ENCODE data around the gene ARID5A. TPM values are rescaled to one million over a fixed set of nuclear protein-coding genes. Genes with fewer than 3 reads are reported as not detected.
A peak's percentile ranks its signal among the peaks of the same experiment; 100 is the strongest.

The ARID5A gene
- total and polyA plus RNA-seq, 5 experiments from 2014 or later, result 41.7 to 108 (median 100) TPM

- ATAC-seq (peak; percentile 35 to 37), DNase-seq (peak; percentile 58 to 89 (median 77))
- Mint-ChIP-seq H3K36me3 (peaks cover 0 to 25% (median 2%) of the 10 kb centered on the region in 3 donors), H3K4me3 (peak overlapping the region; percentile 92 to 99 (median 96)), H3K4me1 (peaks cover 24 to 62% (median 56%) of the 10 kb centered on the region in 4 donors), H3K27ac (peak overlapping the region; percentile 96 to 100 (median 100)), H3K9me3 (peaks cover 0 to 2% (median 0%) of the 10 kb centered on the region in 9 donors), H3K27me3 (no peaks in the 10 kb centered on the region)
- POLR2A ChIA-PET, result interaction anchor here (0.6 to 8.4 kb wide), 36 partner anchors 9 to 1181 kb away, joined by 3 to 123 read pairs (median 5); partner anchors contain the start of genes ANKRD36, ANKRD39, CNNM3 and CNNM4
Observed at GRCh38 chr2:96537734-96538486, 1.4 kb downstream of the ARID5A start.

GRCh38 chr2:96538487-96539214 is 2.1 kb downstream of the ARID5A start:
- H3K4me1 Mint-ChIP-seq, result peaks cover 24 to 65% (median 62%) of the 10 kb centered on the region in 4 donors
- peaks cover 0 to 2% (median 0%) of the 10 kb centered on the region in 9 donors for H3K9me3 Mint-ChIP-seq
- peaks cover 0 to 31% (median 4%) of the 10 kb centered on the region in 3 donors for H3K36me3 Mint-ChIP-seq
- no peaks in the 10 kb centered on the region for H3K27me3 Mint-ChIP-seq
- POLR2A ChIA-PET, result interaction anchor here (0.6 to 8.4 kb wide), 31 partner anchors 8 to 1180 kb away, joined by 3 to 123 read pairs (median 6); partner anchors contain the start of genes CNNM3, CNNM4, DUSP2 and KANSL3
- peak overlapping the region; percentile 92 to 99 (median 96) for H3K4me3 Mint-ChIP-seq
- DNase-seq (peak; percentile 77 to 97 (median 96)), ATAC-seq (peak; percentile 55 to 62)
- peak overlapping the region; percentile 96 to 100 (median 100) for H3K27ac Mint-ChIP-seq

- Mint-ChIP-seq H3K4me1 (peaks cover 27 to 72% (median 64%) of the 10 kb centered on the region in 4 donors), H3K27ac (peak overlapping the region; percentile 96 to 100 (median 100)), H3K9me3 (peaks cover 0 to 2% (median 0%) of the 10 kb centered on the region in 9 donors), H3K27me3 (no peaks in the 10 kb centered on the region), H3K4me3 (peak overlapping the region; percentile 92 to 99 (median 96)), H3K36me3 (peaks cover 0 to 38% (median 5%) of the 10 kb centered on the region in 3 donors)
- ATAC-seq, result peak in 1 of 2 donors; percentile 4
- POLR2A ChIA-PET, result interaction anchor here (0.6 to 8.4 kb wide), 14 partner anchors 10 to 394 kb away, joined by 3 to 123 read pairs (median 10); partner anchors contain the start of genes DUSP2 and SNRNP200
- no peak for DNase-seq
Observed at GRCh38 chr2:96539215-96539920, 2.8 kb downstream of the ARID5A start.

GRCh38 chr2:96540136-96540535 is 3.6 kb downstream of the ARID5A start:
- no peaks in the 10 kb centered on the region for H3K27me3 Mint-ChIP-seq
- H3K36me3 Mint-ChIP-seq, result peaks cover 0 to 45% (median 10%) of the 10 kb centered on the region in 3 donors
- H3K4me1 Mint-ChIP-seq, result peaks cover 28 to 80% (median 70%) of the 10 kb centered on the region in 4 donors
- POLR2A ChIA-PET, result interaction anchor here (0.6 to 8.4 kb wide), 9 partner anchors 8 to 275 kb away, joined by 3 to 123 read pairs (median 3); no protein-coding TSS in a partner anchor
- no peak for ATAC-seq
- peak overlapping the region; percentile 96 to 100 (median 100) for H3K27ac Mint-ChIP-seq
- peaks cover 0 to 2% (median 0%) of the 10 kb centered on the region in 9 donors for H3K9me3 Mint-ChIP-seq
- no peak for DNase-seq
- peak overlapping the region; percentile 65 to 99 (median 96) for H3K4me3 Mint-ChIP-seq

- no peak for DNase-seq
- Mint-ChIP-seq H3K36me3 (peaks cover 0 to 55% (median 12%) of the 10 kb centered on the region in 3 donors), H3K9me3 (peaks cover 0 to 2% (median 0%) of the 10 kb centered on the region in 9 donors), H3K4me3 (peak overlapping the region in 4 of 10 donors; percentile 10 to 94 (median 39)), H3K27ac (peak overlapping the region in 6 of 10 donors; percentile 4 to 75 (median 62)), H3K27me3 (no peaks in the 10 kb centered on the region), H3K4me1 (peaks cover 31 to 84% (median 76%) of the 10 kb centered on the region in 4 donors)
- no peak for ATAC-seq
- POLR2A ChIA-PET, result interaction anchor here (0.5 to 8.4 kb wide), 5 partner anchors 8 to 222 kb away, joined by 3 to 123 read pairs (median 52); no protein-coding TSS in a partner anchor
Observed at GRCh38 chr2:96541398-96542152, 5.0 kb downstream of the ARID5A start.

- POLR2A ChIA-PET, result interaction anchor here (0.7 to 8.4 kb wide), 4 partner anchors 9 to 15 kb away, joined by 3 to 123 read pairs (median 62); no protein-coding TSS in a partner anchor
- Mint-ChIP-seq H3K4me1 (peaks cover 36 to 90% (median 84%) of the 10 kb centered on the region in 4 donors), H3K27ac (peak overlapping the region in 9 of 10 donors; percentile 29 to 88 (median 69)), H3K9me3 (no peaks in the 10 kb centered on the region), H3K36me3 (peaks cover 0 to 62% (median 12%) of the 10 kb centered on the region in 3 donors), H3K27me3 (no peaks in the 10 kb centered on the region), H3K4me3 (peak overlapping the region in 3 of 10 donors; percentile 8 to 47 (median 12))
- DNase-seq (peak in 1 of 10 donors; percentile 6), ATAC-seq (no peak)
Observed at GRCh38 chr2:96542357-96542977, 5.9 kb downstream of the ARID5A start.

GRCh38 chr2:96546321-96546720 is 9.8 kb downstream of the ARID5A start:
- H3K27ac Mint-ChIP-seq, result peak overlapping the region; percentile 38 to 96 (median 78)
- DNase-seq, result peak in 1 of 10 donors; percentile 25
- no peaks in the 10 kb centered on the region for H3K9me3 Mint-ChIP-seq
- peaks cover 24 to 65% (median 62%) of the 10 kb centered on the region in 4 donors for H3K4me1 Mint-ChIP-seq
- peak in 1 of 2 donors; percentile 18 for ATAC-seq
- peaks cover 0 to 68% (median 12%) of the 10 kb centered on the region in 3 donors for H3K36me3 Mint-ChIP-seq
- H3K27me3 Mint-ChIP-seq, result no peaks in the 10 kb centered on the region
- POLR2A ChIA-PET, result interaction anchor here (1.1 to 1.2 kb wide), 2 partner anchors 8 to 15 kb away, joined by 3 read pairs; no protein-coding TSS in a partner anchor
- peak overlapping the region; percentile 14 to 71 (median 44) for H3K4me3 Mint-ChIP-seq

- Mint-ChIP-seq H3K27me3 (no peaks in the 10 kb centered on the region), H3K4me1 (peaks cover 24 to 60% (median 57%) of the 10 kb centered on the region in 4 donors), H3K36me3 (peaks cover 0 to 63% (median 12%) of the 10 kb centered on the region in 3 donors), H3K9me3 (no peaks in the 10 kb centered on the region), H3K4me3 (peak overlapping the region in 6 of 10 donors; percentile 23 to 71 (median 58)), H3K27ac (peak overlapping the region; percentile 13 to 96 (median 82))
- POLR2A ChIA-PET, result interaction anchor here (0.5 to 1.2 kb wide), 3 partner anchors 9 to 244 kb away, joined by 3 read pairs; no protein-coding TSS in a partner anchor
- ATAC-seq (peak; percentile 8 to 30), DNase-seq (peak in 1 of 10 donors; percentile 26)
Observed at GRCh38 chr2:96546797-96547196, 10.2 kb downstream of the ARID5A start.

- H3K27ac Mint-ChIP-seq, result peak overlapping the region; percentile 38 to 96 (median 82)
- H3K4me1 Mint-ChIP-seq, result peaks cover 23 to 56% (median 55%) of the 10 kb centered on the region in 4 donors
- H3K4me3 Mint-ChIP-seq, result peak overlapping the region in 8 of 10 donors; percentile 18 to 77 (median 56)
- H3K36me3 Mint-ChIP-seq, result peaks cover 0 to 64% (median 12%) of the 10 kb centered on the region in 3 donors
- DNase-seq (no peak), ATAC-seq (no peak)
- H3K27me3 Mint-ChIP-seq, result no peaks in the 10 kb centered on the region
- POLR2A ChIA-PET, result interaction anchor here (0.5 to 4.4 kb wide), 6 partner anchors 8 to 244 kb away, joined by 3 to 52 read pairs (median 3); partner anchors contain the start of gene ARID5A
- no peaks in the 10 kb centered on the region for H3K9me3 Mint-ChIP-seq
Observed at GRCh38 chr2:96547203-96547641, 10.7 kb downstream of the ARID5A start.

GRCh38 chr2:96547731-96548171 is 11.2 kb downstream of the ARID5A start:
- Mint-ChIP-seq H3K9me3 (no peaks in the 10 kb centered on the region), H3K36me3 (peaks cover 0 to 60% (median 9%) of the 10 kb centered on the region in 3 donors), H3K4me3 (peak overlapping the region in 7 of 10 donors; percentile 18 to 77 (median 48)), H3K4me1 (peaks cover 21 to 51% (median 50%) of the 10 kb centered on the region in 4 donors), H3K27me3 (no peaks in the 10 kb centered on the region), H3K27ac (peak overlapping the region; percentile 38 to 96 (median 82))
- POLR2A ChIA-PET, result interaction anchor here (0.6 to 4.4 kb wide), 5 partner anchors 9 to 108 kb away, joined by 3 to 52 read pairs (median 3); partner anchors contain the start of gene ARID5A
- ATAC-seq (no peak), DNase-seq (no peak)

All from naive thymus-derived CD8-positive, alpha-beta T cell (primary cell).